GM18861 (cell line): Measurements from ENCODE around the gene CYP27C1.

Source experiments
- ATAC-seq: cut with Tn5 transposase; IDR thresholded peaks from one replicate; pipeline ENCODE4 v1.9.1; 2021; ENCODE audit not compliant: unreplicated experiment

Gene CYP27C1

GRCh38 chr2:127157651-127158485 lies 62.2 kb downstream of the CYP27C1 start:
- ATAC-seq = no peak

DNA sequence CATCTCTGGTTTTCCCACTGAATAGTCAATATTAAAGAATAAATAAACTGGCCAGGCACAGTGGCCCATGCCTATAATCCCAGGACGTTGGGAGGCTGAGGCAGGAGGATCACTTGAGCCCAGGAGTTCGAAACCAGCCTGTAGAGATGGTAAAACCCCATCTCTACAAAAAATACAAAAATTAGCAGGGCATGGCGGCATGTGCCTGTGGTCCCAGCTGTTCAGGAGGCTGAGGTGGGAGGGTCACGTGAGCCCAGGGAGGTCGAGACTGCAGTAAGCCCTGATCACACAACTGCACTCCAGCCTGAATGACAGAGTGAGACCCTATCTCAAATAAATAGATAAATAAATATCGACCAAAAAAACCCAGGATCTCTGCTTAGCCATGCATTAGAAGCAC lies 63.0 kb downstream of the CYP27C1 start:
- no peak for ATAC-seq

- ATAC-seq = no peak
Observed at GRCh38 chr2:127155947-127156346, 64.2 kb downstream of the CYP27C1 start.

DNA sequence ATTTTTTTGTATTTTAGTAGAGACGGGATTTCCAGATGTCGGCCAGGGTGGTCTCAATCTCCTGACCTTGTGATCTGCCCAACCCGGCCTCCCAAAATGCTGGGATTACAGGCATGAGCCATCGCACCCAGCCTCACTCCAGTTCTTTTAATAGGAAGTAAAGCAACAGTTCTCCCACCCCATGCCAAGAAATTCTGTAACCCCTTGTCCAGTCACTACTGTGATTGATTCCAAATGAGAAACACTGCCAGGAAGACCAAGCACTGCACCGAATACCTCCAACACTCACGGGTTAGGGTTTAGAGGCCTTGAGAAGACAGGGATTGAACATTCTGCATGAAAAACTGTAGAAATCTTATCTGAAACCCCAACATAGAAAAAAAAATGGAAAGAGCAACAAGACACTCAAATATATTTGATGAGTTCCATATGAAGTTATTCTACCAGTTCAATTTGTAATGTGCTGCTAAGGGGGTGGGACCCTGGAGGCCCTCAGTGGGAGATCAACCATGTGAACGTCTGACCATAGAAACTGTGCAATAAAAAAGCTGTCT lies 65.0 kb downstream of the CYP27C1 start:
- no peak for ATAC-seq

DNA sequence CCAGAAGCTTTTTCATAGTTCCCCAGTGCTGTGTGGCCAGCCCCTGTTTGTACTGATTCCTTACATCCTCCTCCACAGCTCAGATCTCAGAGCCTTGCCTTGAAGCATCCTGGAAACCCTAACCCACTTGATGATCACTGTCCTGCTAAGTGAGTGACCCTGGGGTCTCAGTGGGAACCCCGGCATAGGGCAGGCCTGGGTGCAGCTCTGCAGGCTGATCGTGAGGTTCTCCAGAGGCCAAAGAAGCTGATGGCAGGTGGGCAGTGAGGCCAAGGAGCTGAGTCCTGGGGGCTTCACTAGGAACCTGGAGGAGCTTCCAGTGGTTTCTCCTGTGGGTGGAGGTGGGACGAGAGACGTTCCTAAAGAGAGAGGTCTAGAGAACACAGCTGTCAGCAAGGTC lies 65.7 kb downstream of the CYP27C1 start:
- no peak for ATAC-seq

- ATAC-seq = no peak
Observed at GRCh38 chr2:127153691-127154158, 66.4 kb downstream of the CYP27C1 start.

- no peak for ATAC-seq
Observed at GRCh38 chr2:127150996-127151395, 69.1 kb downstream of the CYP27C1 start.

DNA sequence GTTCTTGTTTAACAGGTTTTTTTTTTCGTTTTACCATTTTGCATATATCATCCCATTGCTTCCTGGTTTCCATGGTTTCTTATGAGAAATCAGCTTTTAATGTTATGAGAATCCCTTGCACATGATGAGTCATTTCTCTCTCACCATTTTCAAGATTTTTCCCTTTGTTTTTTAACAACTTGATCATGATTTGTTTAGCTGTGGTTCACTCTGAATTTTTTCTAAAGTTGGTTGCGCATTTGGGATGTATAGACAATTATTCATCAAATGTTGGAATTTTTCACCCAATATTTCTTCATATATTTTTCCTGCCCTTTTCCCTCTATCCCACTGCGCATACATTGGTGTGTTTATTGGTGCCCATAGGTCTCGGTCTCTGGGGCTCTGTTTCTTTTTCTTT lies 70.7 kb downstream of the CYP27C1 start:
- ATAC-seq = no peak

- ATAC-seq = no peak
Observed at GRCh38 chr2:127146820-127147502, 73.1 kb downstream of the CYP27C1 start.

DNA sequence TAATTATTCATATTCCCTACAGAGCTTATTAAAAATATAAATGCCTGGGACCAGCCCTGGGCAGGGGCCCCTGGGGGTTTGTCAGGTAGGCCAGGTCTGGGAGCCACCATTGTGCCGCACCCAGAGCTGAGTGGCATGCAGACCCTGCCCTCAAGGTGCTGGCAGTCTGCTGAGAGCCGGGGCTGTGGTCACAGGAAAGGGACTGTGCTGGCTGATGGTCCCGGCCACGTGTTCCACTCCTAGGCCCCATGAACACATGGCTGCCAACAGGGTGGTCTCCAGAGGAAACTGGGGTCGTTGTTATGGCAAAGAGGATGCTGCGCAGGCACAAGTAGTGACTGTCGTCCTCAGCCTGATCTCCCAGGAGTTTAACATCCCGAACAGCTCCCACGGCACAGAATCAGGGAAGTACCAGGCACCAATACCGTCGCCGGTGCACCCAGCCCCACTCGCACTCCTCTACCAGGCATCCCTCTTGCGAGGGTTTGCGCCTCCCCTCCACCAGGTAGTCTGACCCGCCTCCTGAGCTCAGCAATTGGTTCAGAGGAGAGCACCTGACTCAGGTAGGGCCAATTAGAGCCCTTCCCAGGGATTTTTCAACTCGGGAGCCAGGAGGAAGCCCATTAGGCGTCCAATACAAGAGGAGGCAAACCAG lies 73.9 kb downstream of the CYP27C1 start:
- no peak for ATAC-seq

DNA sequence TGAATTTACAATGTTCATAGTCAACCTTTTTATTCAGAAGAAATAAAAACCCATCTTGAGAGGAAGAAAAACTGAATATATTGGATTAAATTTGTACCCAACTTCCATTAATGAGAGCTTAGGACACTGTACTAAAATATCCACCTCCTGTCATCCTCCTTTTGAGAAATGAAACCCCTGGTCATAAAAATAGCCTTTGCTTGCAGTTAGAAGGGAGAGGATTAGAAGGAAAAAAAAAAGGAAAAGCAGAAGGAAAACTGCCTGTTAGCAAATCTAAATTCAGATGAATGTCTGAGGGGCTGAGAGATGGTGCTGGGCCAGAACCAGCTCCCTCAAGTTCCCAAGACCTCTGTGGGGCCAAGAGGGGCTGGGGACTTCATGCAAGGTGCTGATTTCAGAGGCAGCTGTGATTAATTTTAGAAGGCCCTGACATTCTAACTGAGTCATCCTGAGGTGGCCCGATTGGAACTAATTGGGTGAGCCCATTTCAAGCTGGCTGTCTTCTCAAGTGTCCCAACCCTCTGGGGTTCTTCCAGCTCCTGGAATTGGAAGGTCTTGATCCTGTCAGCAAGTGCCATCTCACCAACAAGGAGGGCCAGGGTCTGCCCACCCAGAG lies 74.7 kb downstream of the CYP27C1 start:
- ATAC-seq = no peak

DNA sequence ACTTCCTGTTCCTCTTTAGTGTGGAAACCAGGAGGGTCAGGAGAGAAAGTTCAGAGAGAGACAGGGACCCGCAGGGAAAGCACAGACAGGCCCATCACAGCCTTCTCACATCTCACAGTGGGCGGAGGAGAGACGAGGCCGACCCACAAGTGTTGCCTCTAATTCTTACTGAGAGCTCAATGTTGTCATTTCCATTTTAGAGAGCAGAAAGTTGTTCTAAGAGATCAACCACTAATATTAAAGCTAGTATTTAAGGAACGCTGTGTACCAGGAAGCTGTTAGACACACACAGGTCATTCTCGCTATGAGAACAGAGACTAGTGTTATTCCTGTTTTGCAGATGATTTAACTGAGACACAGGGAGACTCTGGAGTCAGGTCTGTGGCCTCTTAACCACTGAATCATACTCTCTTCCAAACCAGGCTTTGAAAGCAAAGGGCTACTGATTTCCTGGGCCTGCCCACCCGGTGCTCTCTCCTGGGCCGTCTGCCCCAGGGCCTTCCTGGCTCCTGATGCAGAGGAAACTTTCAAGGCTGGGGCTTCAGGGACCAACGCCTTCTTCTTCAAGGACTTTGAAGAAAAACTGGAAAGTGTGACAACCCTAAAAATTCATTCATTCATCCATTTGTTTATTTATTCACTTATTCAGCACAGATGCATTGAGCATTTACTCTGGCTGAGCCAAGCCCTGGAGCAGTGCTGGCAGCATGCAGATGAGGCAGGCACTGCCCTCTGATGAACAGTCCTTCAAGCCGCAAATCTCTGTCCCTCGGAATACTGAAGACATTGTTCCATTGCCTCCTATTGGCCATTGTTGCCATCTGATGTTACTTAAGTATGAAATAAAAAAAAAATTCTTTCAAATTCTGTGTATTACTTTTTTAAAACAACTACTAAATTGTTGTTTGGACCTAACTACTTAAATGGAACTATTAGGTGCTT lies 76.0 kb downstream of the CYP27C1 start:
- no peak for ATAC-seq

GRCh38 chr2:127142663-127143630 lies 77.2 kb downstream of the CYP27C1 start:
- no peak for ATAC-seq

DNA sequence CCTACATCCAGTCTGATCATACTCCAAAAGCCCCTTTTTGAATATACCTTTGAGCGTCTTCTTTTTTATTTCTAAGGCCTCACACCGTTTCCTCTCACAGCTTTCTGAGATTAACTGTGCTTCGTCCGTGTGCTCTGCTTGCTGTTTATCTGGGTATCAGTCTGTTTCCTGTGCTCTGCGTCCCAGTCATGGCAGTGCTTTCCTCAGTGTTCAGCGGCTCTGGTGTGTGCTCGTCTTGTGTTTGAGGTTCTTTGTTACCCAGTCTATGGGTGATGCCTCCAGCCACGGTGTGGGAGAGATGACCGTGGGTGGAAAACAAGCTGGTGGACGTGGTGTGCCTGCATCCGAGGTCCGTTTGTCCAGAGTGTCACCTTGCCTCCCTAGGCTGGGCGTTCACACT lies 79.6 kb downstream of the CYP27C1 start:
- ATAC-seq = no peak

DNA sequence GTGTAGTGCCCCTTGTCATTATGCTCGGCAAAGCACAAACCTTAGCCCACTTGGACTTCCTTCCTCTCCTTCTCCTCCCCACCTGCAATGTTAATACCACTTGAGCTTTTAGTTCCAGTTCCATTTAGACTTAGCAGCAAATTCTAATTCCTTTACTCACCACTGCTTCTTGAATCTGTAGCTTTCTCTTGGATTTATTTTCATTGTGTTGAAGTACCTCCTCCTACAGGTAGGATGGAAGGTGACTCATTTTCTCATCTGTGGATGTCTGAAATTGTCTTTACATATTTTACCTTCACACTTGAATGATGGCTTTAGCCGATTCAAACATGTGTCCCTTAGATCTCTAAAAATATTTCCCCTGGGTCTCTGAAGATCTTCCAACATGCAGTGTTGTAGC lies 80.3 kb downstream of the CYP27C1 start:
- no peak for ATAC-seq

- no peak for ATAC-seq
Observed at GRCh38 chr2:127138281-127138680, 81.8 kb downstream of the CYP27C1 start.

- ATAC-seq = no peak
Observed at GRCh38 chr2:127137741-127138140, 82.4 kb downstream of the CYP27C1 start.

- no peak for ATAC-seq
Observed at GRCh38 chr2:127137225-127137624, 82.9 kb downstream of the CYP27C1 start.
